ENCODE measurements around the gene SH2D5.
"Not testable (repeated sequence)": the region's sequence is repeated elsewhere in the genome, so short reads cannot be mapped to it uniquely, and the experiment has no call there.

SH2D5 gene

GRCh38 chr1:20693623-20694022 is 38.9 kb downstream of the SH2D5 start:
- no peak for DNase-seq (ENCODE audit: low spot score)

GRCh38 chr1:20691872-20692271 is 40.6 kb downstream of the SH2D5 start:
- DNase-seq (ENCODE audit: low spot score), result no peak

- no peak for DNase-seq (ENCODE audit: low spot score)
Observed at GRCh38 chr1:20689645-20690056, 42.9 kb downstream of the SH2D5 start.

- no peak for DNase-seq (ENCODE audit: low spot score)
Observed at GRCh38 chr1:20686883-20687725, 45.4 kb downstream of the SH2D5 start.

- DNase-seq (ENCODE audit: low spot score), result no peak
Observed at GRCh38 chr1:20685741-20686140, 46.8 kb downstream of the SH2D5 start.

- DNase-seq (ENCODE audit: low spot score), result no peak
Observed at GRCh38 chr1:20685099-20685662, 47.3 kb downstream of the SH2D5 start.

GRCh38 chr1:20684651-20685050 is 47.9 kb downstream of the SH2D5 start:
- no peak for DNase-seq (ENCODE audit: low spot score)

GRCh38 chr1:20684050-20684620 is 48.4 kb downstream of the SH2D5 start:
- DNase-seq (ENCODE audit: low spot score), result no peak

GRCh38 chr1:20683614-20684013 is 48.9 kb downstream of the SH2D5 start:
- DNase-seq (ENCODE audit: low spot score), result no peak

- DNase-seq (ENCODE audit: low spot score), result no peak
Observed at GRCh38 chr1:20682571-20683236, 49.8 kb downstream of the SH2D5 start.

GRCh38 chr1:20681999-20682398 is 50.5 kb downstream of the SH2D5 start:
- DNase-seq (ENCODE audit: low spot score), result no peak

GRCh38 chr1:20680269-20680668 is 52.2 kb downstream of the SH2D5 start:
- no peak for DNase-seq (ENCODE audit: low spot score)

- DNase-seq (ENCODE audit: low spot score), result no peak
Observed at GRCh38 chr1:20678599-20678998, 53.9 kb downstream of the SH2D5 start.

GRCh38 chr1:20673626-20674025 is 58.9 kb downstream of the SH2D5 start:
- DNase-seq (ENCODE audit: low spot score), result not testable (repeated sequence)

- DNase-seq (ENCODE audit: low spot score), result no peak
Observed at GRCh38 chr1:20672265-20672632, 60.3 kb downstream of the SH2D5 start.

- DNase-seq (ENCODE audit: low spot score), result no peak
Observed at GRCh38 chr1:20670936-20671335, 61.6 kb downstream of the SH2D5 start.
